ENCODE data around the gene MBP.

The MBP gene

DNA sequence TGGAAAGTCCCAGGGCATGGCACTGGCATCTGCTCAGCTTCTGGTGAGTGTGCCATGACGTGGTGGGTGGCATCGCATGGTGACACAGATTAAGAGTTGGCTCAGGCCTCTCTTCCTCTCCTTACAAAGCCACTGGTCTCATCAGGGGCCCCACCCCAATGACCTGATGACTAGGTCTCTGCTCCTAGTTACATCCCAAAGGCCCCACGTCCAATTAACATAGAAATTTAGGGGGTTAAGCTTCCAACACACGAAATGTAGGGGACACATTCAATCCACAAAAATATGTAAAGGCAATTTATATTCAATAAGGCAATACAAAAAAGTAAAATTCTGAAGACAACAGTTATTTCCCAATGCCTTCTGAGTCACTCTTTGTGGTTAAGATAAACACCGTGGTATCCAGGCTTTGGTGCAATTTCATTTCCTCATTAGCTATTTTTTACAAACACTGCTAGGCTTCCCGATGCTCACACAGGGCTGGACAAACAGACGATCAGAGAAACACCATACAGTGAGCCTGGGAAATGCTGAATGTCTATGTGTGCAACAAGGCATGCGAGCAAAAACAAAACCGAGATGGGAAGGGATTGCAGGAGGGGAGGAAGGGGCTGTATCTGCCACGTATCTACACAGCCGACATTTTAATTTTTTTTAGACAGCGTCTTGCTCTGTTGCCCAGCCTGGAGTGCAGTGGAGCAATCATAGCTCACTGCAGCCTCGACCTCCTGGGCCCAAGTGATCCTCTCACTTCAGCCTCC is 67.2 kb downstream of the MBP start:
- peak; percentile 43 for DNase-seq (ENCODE audit: low spot score)

DNA sequence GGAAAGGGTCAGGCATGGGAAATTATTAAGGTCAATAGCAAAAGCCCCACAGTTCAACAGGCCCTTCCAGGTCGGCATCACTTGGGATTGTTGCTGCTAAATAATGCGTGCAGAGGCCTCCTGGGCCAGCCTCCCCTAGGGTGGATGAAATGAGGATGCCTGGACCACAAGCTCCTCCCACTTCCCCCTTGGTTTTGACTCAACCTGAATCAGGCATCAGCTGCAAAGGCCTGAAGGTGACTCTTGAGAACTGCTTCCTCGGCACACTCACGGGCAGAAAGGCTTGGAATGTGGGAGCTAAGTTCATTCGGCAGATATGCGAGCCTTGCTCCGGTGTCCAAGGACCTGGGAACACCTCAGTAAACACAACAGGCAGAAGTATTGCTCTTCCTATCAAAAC is 69.3 kb downstream of the MBP start:
- peak; percentile 42 for DNase-seq (ENCODE audit: low spot score)

DNA sequence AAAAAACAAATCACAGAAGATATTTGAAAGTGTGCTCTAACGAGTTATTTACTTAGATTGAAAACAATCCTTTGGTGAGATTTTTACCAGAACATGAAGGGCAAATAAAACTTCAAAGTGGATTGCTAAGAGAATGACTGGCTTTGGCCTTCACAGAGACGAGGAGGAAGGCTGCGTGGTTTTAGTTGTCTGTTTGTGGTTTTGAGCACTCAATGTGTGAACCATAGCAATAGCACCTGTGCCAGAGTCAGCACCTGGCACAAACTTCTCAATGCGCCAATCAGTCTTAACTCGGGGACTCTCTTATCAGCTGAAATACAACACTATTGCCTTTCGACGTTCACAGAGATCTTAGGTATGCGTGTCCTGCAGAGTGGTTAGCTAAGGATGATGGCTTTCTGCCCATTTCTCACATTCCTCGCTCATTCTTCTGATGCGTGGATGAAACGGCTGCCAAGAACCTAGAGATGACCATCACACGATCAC is 70.0 kb downstream of the MBP start:
- DNase-seq (ENCODE audit: low spot score), result no peak

DNA sequence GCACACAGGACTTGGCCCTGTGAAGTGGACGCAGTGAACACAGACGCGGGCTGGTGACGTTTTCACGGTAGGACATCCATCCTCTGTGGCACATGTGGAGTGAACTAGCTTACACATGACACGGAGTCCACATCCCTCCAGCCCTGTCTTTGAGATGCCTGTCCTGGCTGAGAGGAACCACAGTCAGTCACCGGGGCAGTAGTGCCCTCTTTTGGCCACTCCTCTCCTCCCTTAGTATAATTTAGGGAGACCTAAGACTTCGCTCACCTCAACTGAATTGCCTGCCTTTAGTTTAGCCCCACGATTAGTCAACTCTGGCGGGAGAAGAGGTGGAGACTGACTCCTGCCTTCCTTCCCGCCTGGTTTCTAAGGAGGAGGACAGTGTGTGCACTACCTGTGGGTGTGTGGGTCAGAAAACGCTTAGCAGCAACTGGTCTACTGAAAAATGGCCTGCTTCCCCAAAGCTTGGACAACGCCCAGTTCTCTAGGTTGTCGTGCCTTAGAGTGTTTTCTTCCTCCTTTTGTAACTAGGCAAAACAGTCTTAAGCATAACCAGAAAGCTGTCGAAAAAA is 70.6 kb downstream of the MBP start:
- DNase-seq (ENCODE audit: low spot score), result no peak

GRCh38 chr18:77061281-77061945 is 71.2 kb downstream of the MBP start:
- DNase-seq (ENCODE audit: low spot score), result no peak

- no peak for DNase-seq (ENCODE audit: low spot score)
Measured at GRCh38 chr18:77060151-77060550, 72.4 kb downstream of the MBP start.

DNA sequence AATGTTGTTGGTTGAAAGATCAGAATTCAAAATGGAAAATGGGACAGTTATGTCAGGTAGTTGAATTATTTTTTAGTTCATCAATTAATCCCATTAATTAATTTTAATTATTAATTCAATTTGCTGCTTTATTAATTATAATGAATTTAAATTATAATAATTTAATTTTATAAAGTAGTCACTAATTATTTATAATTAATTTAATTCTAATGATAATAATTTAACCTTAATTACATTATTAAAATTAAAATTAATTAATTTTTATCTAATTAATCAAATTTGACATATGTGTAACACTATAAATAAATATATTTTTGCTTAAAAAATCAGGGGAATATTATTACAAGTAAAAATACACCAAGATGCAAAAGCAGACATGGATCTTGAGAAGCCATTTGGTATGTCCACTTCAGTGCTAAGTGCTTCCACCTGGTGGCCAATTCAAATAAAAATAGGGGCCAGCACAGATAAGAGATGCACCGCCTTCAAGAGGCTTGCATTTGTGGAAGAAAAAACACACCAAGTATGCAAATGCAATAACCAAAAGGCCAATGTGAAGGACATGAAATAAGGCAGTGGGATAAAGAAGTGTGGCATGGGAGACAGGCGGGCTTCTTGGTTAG is 73.2 kb downstream of the MBP start:
- DNase-seq (ENCODE audit: low spot score), result peak; percentile 81

GRCh38 chr18:77058290-77058835 is 74.2 kb downstream of the MBP start:
- DNase-seq (ENCODE audit: low spot score), result no peak

DNA sequence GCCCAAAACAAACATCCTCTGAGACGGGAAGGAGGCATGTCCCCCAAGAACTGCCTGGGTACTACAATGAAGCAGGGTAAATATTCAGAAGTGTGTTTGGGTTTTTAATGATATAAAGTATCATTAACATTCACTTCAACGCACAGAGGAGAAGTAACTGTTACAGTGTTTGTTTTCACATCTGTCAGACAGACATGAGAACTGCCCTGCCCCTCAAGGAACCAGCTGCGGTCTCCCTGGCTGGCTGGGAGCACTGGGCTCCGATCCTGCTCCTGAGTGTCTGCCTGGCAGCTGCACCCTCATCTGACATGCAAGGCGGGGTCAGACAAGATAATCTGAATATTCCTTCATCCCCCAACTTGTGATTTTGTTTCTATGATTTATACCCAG is 75.6 kb downstream of the MBP start:
- no peak for DNase-seq (ENCODE audit: low spot score)

DNA sequence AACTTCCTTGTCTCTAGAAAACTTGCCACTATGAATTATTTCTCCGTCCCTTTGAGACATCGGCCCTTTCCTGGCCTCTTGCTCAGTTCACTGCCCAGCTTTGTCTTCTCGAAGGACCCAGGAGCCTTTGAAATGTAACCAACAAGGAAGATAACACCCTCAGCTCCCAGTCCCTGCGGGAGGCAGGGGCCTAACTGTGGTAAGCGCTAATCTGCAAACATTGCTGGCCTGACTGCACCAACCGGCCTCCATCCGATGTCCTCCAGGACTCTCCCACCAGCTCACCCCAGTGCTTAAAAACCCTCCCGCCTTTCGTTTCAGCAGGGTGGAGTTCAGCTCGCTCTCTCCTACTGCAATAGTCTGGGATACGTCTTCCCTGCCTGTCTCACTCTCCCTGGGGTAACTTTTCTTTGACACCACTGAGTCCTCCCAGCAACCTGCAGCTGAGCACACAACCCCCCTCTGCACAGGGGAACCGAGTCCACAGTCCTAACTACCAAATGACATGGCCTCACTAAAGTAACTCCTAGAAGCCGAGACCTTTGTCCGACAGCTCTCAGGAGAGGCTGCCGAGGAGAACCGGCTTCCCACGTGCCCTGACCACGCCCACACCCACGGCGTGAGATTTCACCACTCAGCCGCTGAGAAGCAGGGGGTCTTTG is 76.1 kb downstream of the MBP start:
- DNase-seq (ENCODE audit: low spot score), result no peak

GRCh38 chr18:77055429-77056300 is 76.9 kb downstream of the MBP start:
- DNase-seq (ENCODE audit: low spot score), result no peak

DNA sequence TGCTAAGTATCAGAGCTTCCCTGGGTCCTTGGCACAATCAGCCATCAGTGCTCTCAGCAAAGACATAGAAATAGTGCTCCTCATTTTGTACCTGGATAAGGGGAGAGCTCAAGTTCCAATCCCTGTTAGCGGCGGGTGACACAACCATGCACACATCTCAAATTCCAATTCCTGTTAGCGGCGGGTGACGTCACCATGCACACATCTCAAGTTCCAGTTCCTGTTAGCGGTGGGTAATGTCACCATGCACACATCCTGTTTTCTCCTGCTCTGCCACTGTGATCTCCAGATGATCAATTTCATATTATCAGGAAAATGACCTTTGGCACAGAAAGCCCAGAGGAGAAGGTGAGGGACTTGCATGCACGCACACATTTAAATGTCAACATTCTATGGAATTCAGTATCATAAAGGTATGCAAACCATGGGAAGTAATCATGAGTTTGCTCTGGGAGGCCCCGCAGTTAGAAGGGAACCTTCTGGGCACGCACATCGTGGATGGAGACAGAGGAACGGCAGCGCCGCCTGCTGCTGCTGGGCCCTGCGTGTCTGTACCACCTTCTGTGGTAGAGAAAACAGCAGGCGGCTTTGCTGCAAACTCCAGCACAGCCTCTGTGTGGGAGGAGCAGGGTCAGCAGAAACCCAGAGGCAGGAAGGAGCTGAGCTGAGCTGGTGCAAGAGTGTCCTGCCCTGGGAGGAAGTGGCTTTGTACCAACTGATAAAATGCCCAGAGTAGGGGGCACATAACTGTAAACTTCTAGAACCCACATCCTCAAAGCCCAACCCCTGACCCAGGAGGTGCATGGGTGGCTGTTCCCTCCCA is 77.8 kb downstream of the MBP start:
- peak; percentile 22 for DNase-seq (ENCODE audit: low spot score)

GRCh38 chr18:77054288-77054605 is 78.3 kb downstream of the MBP start:
- no peak for DNase-seq (ENCODE audit: low spot score)

- DNase-seq (ENCODE audit: low spot score), result no peak
Measured at GRCh38 chr18:77053616-77054287, 78.8 kb downstream of the MBP start.

DNA sequence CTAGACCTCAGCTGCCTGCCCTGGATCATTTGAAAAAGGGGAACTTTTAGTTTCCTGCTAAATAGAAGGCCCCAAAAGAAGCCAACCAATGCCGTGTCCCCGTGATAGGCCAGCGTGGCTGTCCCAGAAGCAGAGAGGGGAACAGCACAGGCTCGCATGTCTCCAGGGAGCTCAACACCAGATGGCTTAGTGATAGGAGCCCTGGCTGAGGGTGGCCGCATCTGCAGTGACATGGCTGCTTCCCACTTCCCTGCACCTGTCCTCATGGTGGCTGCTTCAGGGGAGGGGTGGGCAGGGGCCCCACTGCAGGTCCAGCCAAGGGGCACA is 79.6 kb downstream of the MBP start:
- DNase-seq (ENCODE audit: low spot score), result no peak

GRCh38 chr18:77052297-77052982 is 80.1 kb downstream of the MBP start:
- DNase-seq (ENCODE audit: low spot score), result no peak

- no peak for DNase-seq (ENCODE audit: low spot score)
Measured at GRCh38 chr18:77051581-77052296, 80.8 kb downstream of the MBP start.

- no peak for DNase-seq (ENCODE audit: low spot score)
Measured at GRCh38 chr18:77049938-77050337, 82.6 kb downstream of the MBP start.

All from RKO (cell line).